ENCODE data around the gene C2orf76. TPM values are rescaled to one million over a fixed set of nuclear protein-coding genes. Genes with fewer than 3 reads are reported as not detected.

The C2orf76 gene
- total RNA-seq, 3 donors from 2014 or later (not counting 1 experiment from before 2014, with no cell fraction given), result 14.1 to 21.9 (median 20.5) TPM

DNA sequence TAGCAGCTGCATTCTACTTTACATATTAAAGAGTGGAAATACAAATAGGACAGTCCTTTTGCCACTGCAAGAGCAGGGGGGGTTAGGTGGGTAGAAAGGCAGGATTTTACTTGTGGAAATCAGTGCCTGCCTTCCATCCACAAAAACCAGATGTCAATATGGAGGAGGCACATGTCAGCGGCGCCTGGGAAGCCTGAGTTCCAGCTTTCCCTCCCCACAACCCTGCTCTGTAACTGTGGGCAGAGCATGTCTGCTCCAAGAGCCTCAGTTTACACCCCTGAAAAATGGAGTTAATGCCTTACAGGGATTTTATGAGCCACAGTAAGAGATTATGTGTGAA lies 110.1 kb downstream of the C2orf76 start:
- DNase-seq, result no peak
- TF ChIP-seq, protein P1, sequence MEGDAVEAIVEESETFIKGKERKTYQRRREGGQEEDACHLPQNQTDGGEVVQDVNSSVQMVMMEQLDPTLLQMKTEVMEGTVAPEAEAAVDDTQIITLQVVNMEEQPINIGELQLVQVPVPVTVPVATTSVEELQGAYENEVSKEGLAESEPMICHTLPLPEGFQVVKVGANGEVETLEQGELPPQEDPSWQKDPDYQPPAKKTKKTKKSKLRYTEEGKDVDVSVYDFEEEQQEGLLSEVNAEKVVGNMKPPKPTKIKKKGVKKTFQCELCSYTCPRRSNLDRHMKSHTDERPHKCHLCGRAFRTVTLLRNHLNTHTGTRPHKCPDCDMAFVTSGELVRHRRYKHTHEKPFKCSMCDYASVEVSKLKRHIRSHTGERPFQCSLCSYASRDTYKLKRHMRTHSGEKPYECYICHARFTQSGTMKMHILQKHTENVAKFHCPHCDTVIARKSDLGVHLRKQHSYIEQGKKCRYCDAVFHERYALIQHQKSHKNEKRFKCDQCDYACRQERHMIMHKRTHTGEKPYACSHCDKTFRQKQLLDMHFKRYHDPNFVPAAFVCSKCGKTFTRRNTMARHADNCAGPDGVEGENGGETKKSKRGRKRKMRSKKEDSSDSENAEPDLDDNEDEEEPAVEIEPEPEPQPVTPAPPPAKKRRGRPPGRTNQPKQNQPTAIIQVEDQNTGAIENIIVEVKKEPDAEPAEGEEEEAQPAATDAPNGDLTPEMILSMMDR (IDR thresholded peaks at IDR 0.05), result no peak
- H3K4me3 ChIP-seq (ENCODE audit: low read length), result no peak overlapping the region
- 68% methylated on average over 2 of the region's 2 CpGs for WGBS (ENCODE audit: insufficient coverage)
- Mint-ChIP-seq H3K4me1 (no peaks in the 10 kb centered on the region), H3K27me3 (ENCODE audit: low read depth in 2 of 2) (no peaks in the 10 kb centered on the region), H3K9me3 (no peaks in the 10 kb centered on the region), H3K27ac (no peak overlapping the region), H3K4me3 (no peak overlapping the region), H3K36me3 (no peaks in the 10 kb centered on the region)
- ATAC-seq, result no peak
- intact Hi-C loops (cut with micrococcal nuclease), result no loop called here
- H3K9me3 ChIP-seq (ENCODE audit: control insufficient read depth, insufficient read depth, low read length), result no peaks in the 10 kb centered on the region
- H3K4me1 ChIP-seq (ENCODE audit: control insufficient read depth, insufficient read depth, low read length), result no peaks in the 10 kb centered on the region
- no peak overlapping the region for H3K27ac ChIP-seq (ENCODE audit: low read length)
- no peaks in the 10 kb centered on the region for H3K27me3 ChIP-seq (ENCODE audit: control insufficient read depth, insufficient read depth, low read length)
- no peaks in the 10 kb centered on the region for H3K36me3 ChIP-seq (ENCODE audit: control insufficient read depth, insufficient read depth, low read length)

DNA sequence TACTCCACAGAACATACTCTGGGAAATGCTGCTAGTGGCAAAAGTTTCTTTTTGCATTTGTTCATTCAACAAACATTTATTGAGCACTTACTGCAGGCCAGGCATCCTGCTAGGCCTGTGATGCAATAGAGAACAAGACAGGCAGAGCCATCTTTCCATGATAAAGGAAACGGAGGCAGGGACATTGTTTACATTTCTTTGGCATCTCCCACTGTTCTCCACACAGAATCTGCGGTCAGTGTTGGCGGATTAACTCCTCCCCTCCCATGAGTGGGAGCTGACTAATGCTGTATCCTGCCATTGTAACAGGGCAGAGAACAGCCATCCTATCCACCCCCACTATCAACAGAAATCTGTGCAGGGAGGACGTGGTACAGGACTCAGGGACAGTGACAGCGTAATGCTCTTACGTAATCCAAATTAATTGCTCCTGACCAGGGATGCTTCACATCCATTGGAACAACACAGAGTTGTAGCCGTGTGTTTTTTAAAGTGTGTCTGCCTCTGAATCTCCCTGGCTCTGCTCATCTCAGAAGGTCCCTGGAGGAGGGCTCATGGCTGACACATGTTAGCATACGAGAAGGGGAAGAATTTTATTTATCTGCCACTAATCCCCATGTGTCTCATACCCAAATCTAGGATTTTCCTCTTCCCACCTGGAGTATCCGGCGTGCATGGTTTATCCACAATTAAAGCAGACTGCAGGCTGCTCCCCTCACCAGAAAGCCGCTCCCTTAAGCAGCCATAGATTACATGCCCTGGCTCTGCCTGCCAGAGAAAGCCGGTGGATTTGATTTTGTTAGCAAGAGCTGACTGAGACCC lies 110.7 kb downstream of the C2orf76 start:
- Mint-ChIP-seq H3K36me3 (no peaks in the 10 kb centered on the region), H3K4me1 (no peaks in the 10 kb centered on the region), H3K27ac (no peak overlapping the region), H3K4me3 (no peak overlapping the region), H3K9me3 (no peaks in the 10 kb centered on the region), H3K27me3 (ENCODE audit: low read depth in 2 of 2) (no peaks in the 10 kb centered on the region)
- WGBS (ENCODE audit: insufficient coverage), result 82% methylated on average over 11 of the region's 12 CpGs
- DNase-seq, result no peak
- no peaks in the 10 kb centered on the region for H3K4me1 ChIP-seq (ENCODE audit: control insufficient read depth, insufficient read depth, low read length)
- no peaks in the 10 kb centered on the region for H3K36me3 ChIP-seq (ENCODE audit: control insufficient read depth, insufficient read depth, low read length)
- ATAC-seq, result no peak
- no peaks in the 10 kb centered on the region for H3K27me3 ChIP-seq (ENCODE audit: control insufficient read depth, insufficient read depth, low read length)
- H3K9me3 ChIP-seq (ENCODE audit: control insufficient read depth, insufficient read depth, low read length), result no peaks in the 10 kb centered on the region
- intact Hi-C loops (cut with micrococcal nuclease), result no loop called here
- H3K27ac ChIP-seq (ENCODE audit: low read length), result no peak overlapping the region
- no peak overlapping the region for H3K4me3 ChIP-seq (ENCODE audit: low read length)
- TF ChIP-seq, protein P1 (IDR thresholded peaks at IDR 0.05), result no peak

DNA sequence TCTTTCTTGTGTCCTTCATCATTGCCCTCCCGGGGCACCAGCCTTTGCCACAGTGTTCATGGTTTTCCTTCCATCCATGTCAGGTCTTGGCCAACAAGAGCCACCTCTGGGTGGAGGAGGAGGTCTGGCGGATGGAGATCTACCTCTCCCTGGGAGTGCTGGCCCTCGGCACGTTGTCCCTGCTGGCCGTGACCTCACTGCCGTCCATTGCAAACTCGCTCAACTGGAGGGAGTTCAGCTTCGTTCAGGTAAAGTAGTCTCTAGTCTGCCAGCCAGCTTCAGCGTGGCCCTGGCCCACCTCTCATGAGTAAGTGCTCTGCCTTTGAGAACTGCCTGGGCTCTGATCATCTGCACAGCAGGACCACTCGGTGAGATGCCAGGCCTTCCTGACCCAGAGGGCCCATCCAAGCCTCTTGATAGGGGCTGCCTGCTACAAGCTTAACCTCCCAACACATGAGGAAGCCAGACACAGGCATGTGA lies 112.0 kb downstream of the C2orf76 start:
- no peaks in the 10 kb centered on the region for H3K27me3 ChIP-seq (ENCODE audit: control insufficient read depth, insufficient read depth, low read length)
- no peaks in the 10 kb centered on the region for H3K9me3 Mint-ChIP-seq
- no peak overlapping the region for H3K4me3 Mint-ChIP-seq
- no peak for DNase-seq
- H3K9me3 ChIP-seq (ENCODE audit: control insufficient read depth, insufficient read depth, low read length), result no peaks in the 10 kb centered on the region
- H3K4me3 ChIP-seq (ENCODE audit: low read length), result no peak overlapping the region
- H3K36me3 ChIP-seq (ENCODE audit: control insufficient read depth, insufficient read depth, low read length), result no peaks in the 10 kb centered on the region
- WGBS (ENCODE audit: insufficient coverage), result 94% methylated on average over 10 of the region's 10 CpGs
- intact Hi-C loops (cut with micrococcal nuclease), result no loop called here
- H3K27me3 Mint-ChIP-seq (ENCODE audit: low read depth in 2 of 2), result no peaks in the 10 kb centered on the region
- H3K4me1 Mint-ChIP-seq, result no peaks in the 10 kb centered on the region
- H3K27ac ChIP-seq (ENCODE audit: low read length), result no peak overlapping the region
- no peaks in the 10 kb centered on the region for H3K36me3 Mint-ChIP-seq
- TF ChIP-seq, protein P1 (IDR thresholded peaks at IDR 0.05), result no peak
- no peaks in the 10 kb centered on the region for H3K4me1 ChIP-seq (ENCODE audit: control insufficient read depth, insufficient read depth, low read length)
- ATAC-seq, result no peak
- H3K27ac Mint-ChIP-seq, result no peak overlapping the region
